OCI-LY7 (cell line): ENCODE data around the gene AUP1.

Experiments
- CTCF ChIP-seq: fragments of 200-600 bp; sonication (generic); conservative IDR thresholded peaks from 2 replicates; pipeline ENCODE4 v1.5.1; 2014; ENCODE audit warnings: mild to moderate bottlenecking, antibody characterized with exemption, low read length, moderate library complexity, mixed read lengths
- EZH2phosphoT487 ChIP-seq: fragments of 200-600 bp; sonication (generic); IDR thresholded peaks from 2 replicates; pipeline ENCODE4 v1.6.1; 2018; ENCODE audit warnings: low read depth, borderline replicate concordance, mild to moderate bottlenecking, mixed run types, antibody characterized with exemption, low read length, moderate library complexity, mixed read lengths

- no peak for TF ChIP-seq CTCF
- TF ChIP-seq EZH2phosphoT487, result no peak
Measured at GRCh38 chr2:74576863-74577229, 47.3 kb upstream of the AUP1 start.
